ENCODE results near the gene MTHFSD.

GRCh38 chr16:86566601-86566965 lies 11.5 kb upstream of the MTHFSD start, which contains the start of gene FOXC2:
- TF ChIP-seq ELF4 (IDR thresholded peaks at IDR 0.05) (no peak), BHLHE40 (IDR thresholded peaks at IDR 0.05; ENCODE audit: borderline replicate concordance) (no peak), ZNF384 (IDR thresholded peaks at IDR 0.05) (no peak), TARDBP (IDR thresholded peaks at IDR 0.05) (no peak), FOXA1 (IDR thresholded peaks at IDR 0.05) (no peak)
